HL-60 (cell line): ENCODE data around the gene MOCOS.

Experiments
- DNase-seq, 2 experiments: peaks; one replicate each; pipeline ENCODE4 v3.0.0-alpha.2; 2010 to 2020; ENCODE audit warnings: low read depth in 1 of 2, low spot score in 1 of 2
- H3K27ac ChIP-seq: fragments of 250-450 bp; sonication (Bioruptor Pico); replicated peaks from 2 replicates; pipeline ENCODE4 v1.5.1; 2020; ENCODE audit warnings: mild to moderate bottlenecking, moderate library complexity
- H3K27me3 ChIP-seq: fragments of 250-450 bp; sonication (Bioruptor Pico); 2 replicates; pipeline ENCODE4 v1.5.1; 2021; ENCODE audit warnings: mild to moderate bottlenecking, moderate library complexity; ENCODE audit not compliant: insufficient read depth, poor library complexity, severe bottlenecking
- H3K4me3 ChIP-seq: replicated peaks from 2 replicates; pipeline ENCODE4 v1.5.1; 2011; ENCODE audit warnings: mild to moderate bottlenecking, control low read depth, low read length; ENCODE audit not compliant: insufficient read depth
- CTCF ChIP-seq: IDR thresholded peaks from one replicate; pipeline ENCODE4 v1.5.1; 2011; ENCODE audit warnings: low read length, control low read depth, inconsistent platforms; ENCODE audit not compliant: insufficient read depth
- GABPA ChIP-seq: IDR thresholded peaks from 2 replicates; pipeline ENCODE4 v1.6.1; 2012; ENCODE audit warnings: low read depth
- POLR2AphosphoS5 ChIP-seq: IDR thresholded peaks from 2 replicates; pipeline ENCODE4 v1.6.1; 2012; ENCODE audit warnings: low read depth
- REST ChIP-seq: IDR thresholded peaks from 2 replicates; pipeline ENCODE4 v1.6.1; 2012; ENCODE audit warnings: low read depth; ENCODE audit not compliant: insufficient replicate concordance
- SPI1 ChIP-seq: IDR thresholded peaks from 2 replicates; pipeline ENCODE4 v1.6.1; 2012; ENCODE audit warnings: low read depth, mild to moderate bottlenecking, borderline replicate concordance
- long read RNA-seq: library from polyadenylated mRNA; unstranded; transcript quantifications from one replicate; pipeline ENCODE4 v2.0.0, GENCODE V29; 2020

MOCOS gene
- long read RNA-seq, result 0 reads

- no peak within 1 kb of the TSS for H3K27ac ChIP-seq
- peak within 1 kb of the TSS; percentile 65 for H3K4me3 ChIP-seq
- peaks cover 29% of the 10 kb centered on the region for H3K27me3 ChIP-seq
- TF ChIP-seq CTCF, result no peak
- TF ChIP-seq POLR2AphosphoS5, result no peak
- TF ChIP-seq REST, result no peak
- no peak for TF ChIP-seq GABPA
- TF ChIP-seq SPI1, result no peak
- peak in 1 of 2 experiments; percentile 41 for DNase-seq
Observed at GRCh38 chr18:36187193-36187825, at the start of gene MOCOS. MOCOS (plus strand) TSS chr18:36187497; CDS start chr18:36187540, 43 bp downstream.

- TF ChIP-seq CTCF, result no peak
- TF ChIP-seq SPI1, result no peak
- no peak for TF ChIP-seq REST
- TF ChIP-seq GABPA, result no peak
- TF ChIP-seq POLR2AphosphoS5, result no peak
- Histone ChIP-seq H3K27me3 (no peaks in the 10 kb centered on the region), H3K4me3 (no peak overlapping the region), H3K27ac (no peak overlapping the region)
- DNase-seq, result no peak
Observed at GRCh38 chr18:36139245-36139644, 48.1 kb upstream of the MOCOS start.

- TF ChIP-seq SPI1 (no peak), REST (no peak), CTCF (no peak), GABPA (no peak), POLR2AphosphoS5 (no peak)
- no peak for DNase-seq
- Histone ChIP-seq H3K27me3 (no peaks in the 10 kb centered on the region), H3K27ac (no peak overlapping the region), H3K4me3 (no peak overlapping the region)
Observed at GRCh38 chr18:36141576-36141975, 45.7 kb upstream of the MOCOS start.
